Heart right ventricle (tissue), 16 donors: ENCODE data around the gene CAPZB. TPM values are rescaled to one million over a fixed set of nuclear protein-coding genes. Genes with fewer than 3 reads are reported as not detected.

Experiments used
- ATAC-seq, 8 donors: fragments of 200-7000 bp; cut with Tn5 transposase; one replicate each; pipeline ENCODE4 v1.9.1; 2020; ENCODE audit warnings: mild to moderate bottlenecking in 8 of 8, moderate library complexity in 8 of 8, moderate number of reproducible peaks in 1 of 8
- DNase-seq, 2 donors: peaks; one replicate each; pipeline ENCODE4 v3.0.0-alpha.2; 2020
- H3K27ac ChIP-seq, 10 donors: fragments of 200-600 bp; sonication (generic) in 2 of 10; one replicate each; pipeline versions ENCODE4 v1.5.0 to v1.8.0; 2020 to 2022; ENCODE audit warnings: mild to moderate bottlenecking in 3 of 10
- H3K27me3 ChIP-seq, 7 donors: fragments of 200-600 bp; one replicate each; pipeline ENCODE4 v1.8.0; 2021 to 2022; ENCODE audit warnings: mild to moderate bottlenecking in 2 of 7
- H3K36me3 ChIP-seq, 9 donors: fragments of 200-600 bp; sonication (generic) in 1 of 9; one replicate each; pipeline versions ENCODE4 v1.5.0 to v1.8.0; 2020 to 2022; ENCODE audit warnings: mild to moderate bottlenecking in 2 of 9
- H3K4me1 ChIP-seq, 9 donors: fragments of 200-600 bp; sonication (generic) in 1 of 9; one replicate each; pipeline versions ENCODE4 v1.5.0 to v1.8.0; 2020 to 2022; ENCODE audit warnings: mild to moderate bottlenecking in 4 of 9
- H3K4me3 ChIP-seq, 10 donors: fragments of 200-600 bp; sonication (generic) in 2 of 10; one replicate each; pipeline versions ENCODE4 v1.5.0 to v1.8.0; 2020 to 2022; ENCODE audit warnings: mild to moderate bottlenecking in 7 of 10, moderate library complexity in 2 of 10
- H3K9me3 ChIP-seq, 11 donors: fragments of 200-600 bp in 10 of 11; sonication (generic) in 2 of 11; one replicate each; pipeline versions ENCODE4 v1.5.0 to v1.8.0; 2013 to 2022; ENCODE audit warnings: mild to moderate bottlenecking in 2 of 11, control low read depth in 1 of 11, moderate library complexity in 1 of 11
- CTCF ChIP-seq, 9 donors: fragments of 200-600 bp; sonication (generic) in 2 of 9; IDR thresholded peaks; one replicate each; pipeline versions ENCODE4 v1.5.0 to v1.8.0; 2021 to 2022; ENCODE audit warnings: antibody characterized with exemption in 9 of 9, mild to moderate bottlenecking in 5 of 9, moderate library complexity in 1 of 9
- WGBS, 2 donors: extraction: QIAGEN DNeasy Blood & Tissue Kit; methylation state at CpG; one replicate each; pipeline ENCODE4 v1.1.7; 2013; ENCODE audit warnings: inconsistent platforms in 1 of 2; 5-methylcytosine and 5-hydroxymethylcytosine counted together
- intact Hi-C, 10 donors: fragments of 100-400 bp; cut with DNase I; formaldehyde crosslinking; loops; one replicate each; pipeline versions ENCODE4 v1.11.1 to v1.14.2; 2022
- polyA plus RNA-seq, 2 donors: library from polyadenylated mRNA; stranded (reverse); fragments of 200-250 nt; gene quantifications; one replicate each; pipeline ENCODE4 v1.2.3, GENCODE V29; 2013
- total RNA-seq, 10 donors: library from RNA; stranded (reverse); fragmentation: NEBNext Ultra II Directional in 3 of 10; extraction: Animal tissue kit (Norgen Biotek cat#: 25700) in 3 of 10; gene quantifications; one replicate each; pipeline versions ENCODE4 v1.2.1 to v1.2.4, GENCODE V29; 2021 to 2023
- donor health status: Arrhythmogenic right ventricular cardiomyopathy.
- donor health status: ischemic (EF 13 %, LVEDD 7.1; RV severe dilation, severe dysfunction).
- donor health status: healthy with polysubstance abuse.
- donor health status: DM: no; HTN: yes; CAD: no.
- donor health status: DM: no; HTN: no; CAD: no.
- donor health status: ischemic (EF 25% LVEDD 6.9; RV normal size, moderate dysfunction).
- donor health status: ischemic (EF 25% LVEDD 5.7; RV mildly dilated, moderate dysfunction).
- donor health status: healthy.
- donor health status: DM: yes; HTN: yes; CAD: no.
- donor health status: Ischemic cardiomyopathy.
- donor health status: ischemic (EF 35%, LVEDD 5.7; RV mildly dilated, moderate dysfunction).
- donor health status: nonischemic (EF 11% LVEDD 7.7; RV severe dilation, severe dysfunction).
- donor health status: DM: yes; HTN: yes; CAD: no.
- donor health status: PGD.
- donor health status: ischemic (EF 29% LVEDD 5.4; RV normal size, mild dysfunction).
- donor health status: nonischemic (EF 23%, LVEDD 6.1; RV moderate dilation, normal function).

Gene CAPZB
- total and polyA plus RNA-seq, 12 donors: 158 to 307 (median 228) TPM

- 77 to 83% methylated on average over 10 of the region's 10 CpGs for WGBS, 2 donors
- H3K36me3 ChIP-seq: peaks cover 0 to 15% (median 0%) of the 10 kb centered on the region in 9 donors
- H3K4me3 ChIP-seq: no peak overlapping the region
- TF ChIP-seq CTCF (IDR thresholded peaks at IDR 0.05): no peak
- peaks cover 30 to 97% (median 93%) of the 10 kb centered on the region in 9 donors for H3K4me1 ChIP-seq
- DNase-seq: no peak
- intact Hi-C loops: loop anchor here in 2 of 10 donors (5.0 kb wide), 2 partner anchors 33 to 38 kb away; no protein-coding TSS in a partner anchor
- no peaks in the 10 kb centered on the region for H3K27me3 ChIP-seq
- ATAC-seq: no peak
- H3K9me3 ChIP-seq: no peaks in the 10 kb centered on the region
- H3K27ac ChIP-seq: peak overlapping the region in 8 of 10 donors; percentile 14 to 93 (median 66)
These were observed 40.9 kb downstream of the CAPZB start for GRCh38 chr1:19444296-19445021.

- ATAC-seq (peak in 6 of 8 donors; percentile 17 to 53 (median 38)), DNase-seq (no peak)
- Histone ChIP-seq H3K27me3 (no peaks in the 10 kb centered on the region), H3K27ac (peak overlapping the region in 9 of 10 donors; percentile 16 to 93 (median 70)), H3K4me3 (no peak overlapping the region), H3K36me3 (peaks cover 0 to 21% (median 0%) of the 10 kb centered on the region in 9 donors), H3K9me3 (no peaks in the 10 kb centered on the region), H3K4me1 (peaks cover 29 to 97% (median 93%) of the 10 kb centered on the region in 9 donors)
- intact Hi-C loops: loop anchor here in 1 of 10 donors (5.0 kb wide), 1 partner anchor 34 kb away; no protein-coding TSS in a partner anchor
- no peak for TF ChIP-seq CTCF (IDR thresholded peaks at IDR 0.05)
- WGBS, 2 donors: 66 to 73% methylated on average over 4 of the region's 4 CpGs
These were observed 42.0 kb downstream of the CAPZB start for GRCh38 chr1:19443326-19443725.

GRCh38 chr1:19442154-19443096, 42.9 kb downstream of the CAPZB start:
- Histone ChIP-seq H3K4me3 (no peak overlapping the region), H3K4me1 (peaks cover 36 to 97% (median 93%) of the 10 kb centered on the region in 9 donors), H3K36me3 (peaks cover 0 to 21% (median 0%) of the 10 kb centered on the region in 9 donors), H3K27ac (peak overlapping the region in 9 of 10 donors; percentile 16 to 93 (median 70)), H3K9me3 (no peaks in the 10 kb centered on the region), H3K27me3 (no peaks in the 10 kb centered on the region)
- ATAC-seq (no peak), DNase-seq (no peak)
- 56 to 65% methylated on average over 22 of the region's 22 CpGs for WGBS, 2 donors
- intact Hi-C loops: loop anchor here in 1 of 10 donors (5.0 kb wide), 1 partner anchor 35 kb away; no protein-coding TSS in a partner anchor
- no peak for TF ChIP-seq CTCF (IDR thresholded peaks at IDR 0.05)
